Hepatocyte (in vitro differentiated cells): ENCODE measurements around the gene CNPPD1.

Experiments
- EZH2 ChIP-seq: fragments of 200-600 bp; sonication (generic); IDR thresholded peaks from 2 replicates; pipeline ENCODE4 v1.6.1; 2016; ENCODE audit warnings: antibody characterized with exemption, mild to moderate bottlenecking, borderline replicate concordance
- EZH2phosphoT487 ChIP-seq: fragments of 200-600 bp; sonication (generic); IDR thresholded peaks from one replicate; pipeline ENCODE4 v1.6.1; 2018; ENCODE audit warnings: antibody characterized with exemption, mild to moderate bottlenecking, low read depth, moderate library complexity; ENCODE audit not compliant: unreplicated experiment, severe bottlenecking
- TF ChIP-seq, protein P1 (sequence below): fragments of 200-600 bp; sonication (generic); IDR thresholded peaks from 2 replicates; pipeline ENCODE4 v1.5.1; 2016; ENCODE audit warnings: antibody characterized with exemption, mild to moderate bottlenecking; ENCODE audit not compliant: poor library complexity

DNA sequence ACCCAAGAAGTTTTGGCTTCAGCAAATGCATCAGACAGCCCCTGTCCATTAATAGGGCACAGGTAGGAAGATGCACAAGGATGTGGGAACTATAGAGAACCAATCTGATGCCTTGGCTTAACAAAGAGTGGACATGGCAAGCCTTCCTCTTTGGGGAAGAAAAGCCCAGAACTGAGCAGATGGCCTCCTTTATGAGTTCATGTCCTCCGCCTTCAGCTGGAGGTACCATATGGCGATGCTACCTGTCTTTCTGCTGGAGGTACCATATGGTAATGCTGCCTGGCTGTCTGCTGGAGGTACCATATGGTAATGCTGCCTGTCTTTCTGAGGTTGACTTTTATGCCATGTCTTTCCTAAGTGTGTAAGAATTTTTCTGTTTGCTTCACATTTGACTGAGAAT, 7.4 kb upstream of the CNPPD1 start:
- TF ChIP-seq, protein P1, sequence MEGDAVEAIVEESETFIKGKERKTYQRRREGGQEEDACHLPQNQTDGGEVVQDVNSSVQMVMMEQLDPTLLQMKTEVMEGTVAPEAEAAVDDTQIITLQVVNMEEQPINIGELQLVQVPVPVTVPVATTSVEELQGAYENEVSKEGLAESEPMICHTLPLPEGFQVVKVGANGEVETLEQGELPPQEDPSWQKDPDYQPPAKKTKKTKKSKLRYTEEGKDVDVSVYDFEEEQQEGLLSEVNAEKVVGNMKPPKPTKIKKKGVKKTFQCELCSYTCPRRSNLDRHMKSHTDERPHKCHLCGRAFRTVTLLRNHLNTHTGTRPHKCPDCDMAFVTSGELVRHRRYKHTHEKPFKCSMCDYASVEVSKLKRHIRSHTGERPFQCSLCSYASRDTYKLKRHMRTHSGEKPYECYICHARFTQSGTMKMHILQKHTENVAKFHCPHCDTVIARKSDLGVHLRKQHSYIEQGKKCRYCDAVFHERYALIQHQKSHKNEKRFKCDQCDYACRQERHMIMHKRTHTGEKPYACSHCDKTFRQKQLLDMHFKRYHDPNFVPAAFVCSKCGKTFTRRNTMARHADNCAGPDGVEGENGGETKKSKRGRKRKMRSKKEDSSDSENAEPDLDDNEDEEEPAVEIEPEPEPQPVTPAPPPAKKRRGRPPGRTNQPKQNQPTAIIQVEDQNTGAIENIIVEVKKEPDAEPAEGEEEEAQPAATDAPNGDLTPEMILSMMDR = no peak
- TF ChIP-seq EZH2phosphoT487 (no peak), EZH2 (no peak)
